GM21367 (cell line): ENCODE data around the gene AIG1.
"Not testable (repeated sequence)": the region's sequence is repeated elsewhere in the genome, so short reads cannot be mapped to it uniquely, and the experiment has no call there.

Source experiments
- ATAC-seq: cut with Tn5 transposase; IDR thresholded peaks from one replicate; pipeline ENCODE4 v1.9.1; 2021; ENCODE audit not compliant: unreplicated experiment

AIG1 gene

GRCh38 chr6:143223895-143224294 lies 163.2 kb downstream of the AIG1 start:
- no peak for ATAC-seq

GRCh38 chr6:143224516-143224915 lies 163.8 kb downstream of the AIG1 start:
- no peak for ATAC-seq

GRCh38 chr6:143225929-143226328 lies 165.2 kb downstream of the AIG1 start:
- ATAC-seq: no peak

DNA sequence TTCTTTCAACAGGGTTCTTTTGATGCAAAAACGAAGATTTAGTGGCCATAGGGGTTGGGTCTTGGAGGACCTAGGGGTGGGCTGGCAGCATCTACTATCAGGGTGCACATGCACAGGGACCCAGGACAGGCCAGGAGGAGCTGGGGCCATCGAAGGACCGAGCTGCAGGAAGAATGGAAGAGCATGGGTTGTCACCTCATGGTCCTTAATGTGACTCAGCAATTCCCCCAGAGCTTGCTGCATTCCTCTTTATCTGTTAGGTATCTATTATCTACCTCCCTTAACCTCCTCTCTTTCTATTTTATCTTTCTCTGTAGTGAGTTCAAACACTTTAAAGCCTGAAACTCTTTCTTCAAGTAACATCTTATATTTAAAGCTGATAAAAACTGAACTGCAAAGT lies 167.0 kb downstream of the AIG1 start:
- no peak for ATAC-seq

DNA sequence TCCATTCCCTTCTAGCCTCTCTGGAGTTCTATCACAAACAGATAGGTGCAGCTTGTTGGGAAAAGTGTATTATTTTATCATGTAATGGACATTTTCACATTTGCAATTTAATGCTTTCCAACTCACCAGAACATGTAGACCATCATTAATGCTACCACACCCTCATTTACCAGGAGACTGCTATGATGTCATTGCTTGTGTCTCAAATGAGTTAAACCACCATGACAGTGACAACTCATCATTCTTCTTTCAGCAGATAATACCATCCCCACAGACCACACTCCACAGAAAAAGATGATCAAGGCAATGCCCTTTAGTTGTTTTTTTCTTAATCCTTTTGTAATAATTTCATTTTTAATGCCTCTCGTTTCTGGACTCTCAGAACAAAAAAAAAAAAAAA lies 168.7 kb downstream of the AIG1 start:
- no peak for ATAC-seq

DNA sequence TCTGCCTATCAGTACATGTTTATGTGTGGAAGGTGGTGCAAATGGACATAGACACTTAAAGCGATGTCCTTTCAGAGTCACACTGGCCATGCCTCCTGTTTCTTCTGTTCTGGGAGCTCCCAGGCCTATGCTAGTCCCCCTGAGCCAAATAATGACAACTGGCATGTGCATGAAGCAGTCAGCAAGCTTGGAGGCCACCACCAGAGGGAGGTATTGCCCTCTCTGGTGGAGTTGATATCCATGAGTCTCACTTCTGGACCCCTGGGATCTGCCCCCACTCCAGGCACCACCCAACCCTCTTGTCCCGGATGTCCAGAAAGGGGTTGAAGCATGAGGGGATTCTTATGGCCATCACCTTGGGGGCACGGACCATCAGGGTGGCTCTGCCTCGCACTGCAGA lies 172.2 kb downstream of the AIG1 start:
- ATAC-seq: peak; percentile 53

- ATAC-seq: no peak
Measured at GRCh38 chr6:143233554-143234285, 173.0 kb downstream of the AIG1 start.

- no peak for ATAC-seq
Measured at GRCh38 chr6:143234734-143235133, 174.0 kb downstream of the AIG1 start.

- ATAC-seq: no peak
Measured at GRCh38 chr6:143236151-143236798, 175.6 kb downstream of the AIG1 start.

GRCh38 chr6:143238306-143238705 lies 177.6 kb downstream of the AIG1 start:
- ATAC-seq: no peak

DNA sequence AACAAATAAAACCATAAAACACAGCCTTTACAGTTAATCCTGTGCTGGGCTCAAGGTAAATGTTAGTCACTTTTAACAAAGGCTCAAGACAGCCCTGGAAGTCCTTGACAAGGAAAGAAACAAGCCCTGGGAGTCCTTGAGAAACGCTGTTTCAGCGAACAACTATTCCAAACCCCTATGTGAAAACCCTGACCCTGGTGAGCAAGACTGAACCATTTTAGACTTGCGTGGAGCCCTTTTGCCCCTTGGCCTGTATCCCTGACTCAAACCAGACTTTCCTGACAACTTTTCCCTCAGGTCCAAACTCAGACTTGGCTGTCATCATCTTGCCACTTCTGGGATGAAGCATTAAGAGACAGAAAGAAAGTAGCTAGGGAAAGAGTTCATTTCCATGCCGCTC lies 180.4 kb downstream of the AIG1 start:
- ATAC-seq: no peak

GRCh38 chr6:143241911-143242310 lies 181.2 kb downstream of the AIG1 start:
- no peak for ATAC-seq

- no peak for ATAC-seq
Measured at GRCh38 chr6:143243786-143244185, 183.1 kb downstream of the AIG1 start.

DNA sequence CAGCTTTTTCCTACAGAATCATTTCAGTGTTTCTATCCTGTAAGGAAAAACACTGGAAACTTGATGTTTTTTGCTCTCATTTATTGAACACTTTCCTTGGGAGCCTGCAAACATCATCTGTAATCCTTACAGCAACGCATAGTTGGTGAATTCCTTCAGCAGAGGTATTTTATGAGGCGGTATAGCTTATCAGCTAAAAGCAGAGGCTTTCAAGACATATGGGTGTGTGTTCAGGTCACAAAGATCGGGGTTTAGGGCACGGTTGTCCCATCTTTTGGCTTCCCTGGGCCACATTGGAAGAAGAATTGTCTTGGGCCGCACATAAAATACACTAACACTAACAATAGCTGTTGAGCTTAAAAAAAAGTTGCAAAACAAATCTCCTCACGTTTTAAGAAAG lies 185.0 kb downstream of the AIG1 start:
- no peak for ATAC-seq

DNA sequence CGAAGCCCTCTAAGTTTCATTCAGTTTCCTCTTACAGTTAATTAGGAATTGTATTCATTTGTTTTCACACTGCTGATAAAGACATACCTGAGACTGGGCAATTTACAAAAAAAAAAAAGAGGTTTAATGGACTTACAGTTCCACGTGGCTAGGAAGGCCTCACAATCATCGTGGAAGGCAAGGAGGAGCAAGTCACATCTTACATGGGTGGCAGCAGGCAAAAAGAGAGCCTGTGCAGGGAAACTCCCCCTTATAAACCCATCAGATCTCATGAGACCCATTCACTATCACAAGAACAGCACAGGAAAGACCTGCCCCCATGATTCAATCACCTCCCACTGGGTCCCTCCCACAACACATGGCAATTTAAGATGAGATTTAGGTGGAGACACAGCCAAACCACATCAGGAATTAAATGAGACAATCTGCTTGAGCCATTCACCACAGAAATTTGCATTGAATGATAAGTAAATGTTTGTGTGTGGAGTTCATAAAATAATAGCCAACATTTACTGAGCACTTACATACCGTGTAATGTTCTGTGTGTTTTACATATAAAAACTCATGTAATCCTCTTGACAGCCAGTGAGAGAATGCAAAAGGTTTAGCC lies 185.6 kb downstream of the AIG1 start:
- not testable (repeated sequence) for ATAC-seq

DNA sequence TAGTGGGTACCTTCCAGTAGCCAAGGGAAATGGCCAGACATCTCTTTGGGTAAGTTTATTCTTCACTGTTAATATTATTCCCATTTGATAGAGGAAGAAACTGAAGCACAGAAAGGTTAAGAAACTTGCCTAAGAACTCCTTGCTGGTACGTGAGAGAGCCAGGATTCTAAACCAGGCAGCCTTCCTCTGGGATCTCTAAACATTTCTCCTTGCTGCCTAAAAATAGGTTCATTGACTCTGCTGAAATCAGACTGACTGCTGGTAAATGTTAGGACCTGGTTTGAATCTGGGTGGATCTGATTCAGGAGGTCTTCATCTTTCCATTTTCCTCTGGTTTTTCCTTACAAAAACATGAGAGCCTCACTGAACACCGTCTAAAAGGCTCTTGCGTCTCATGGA lies 186.9 kb downstream of the AIG1 start:
- no peak for ATAC-seq

DNA sequence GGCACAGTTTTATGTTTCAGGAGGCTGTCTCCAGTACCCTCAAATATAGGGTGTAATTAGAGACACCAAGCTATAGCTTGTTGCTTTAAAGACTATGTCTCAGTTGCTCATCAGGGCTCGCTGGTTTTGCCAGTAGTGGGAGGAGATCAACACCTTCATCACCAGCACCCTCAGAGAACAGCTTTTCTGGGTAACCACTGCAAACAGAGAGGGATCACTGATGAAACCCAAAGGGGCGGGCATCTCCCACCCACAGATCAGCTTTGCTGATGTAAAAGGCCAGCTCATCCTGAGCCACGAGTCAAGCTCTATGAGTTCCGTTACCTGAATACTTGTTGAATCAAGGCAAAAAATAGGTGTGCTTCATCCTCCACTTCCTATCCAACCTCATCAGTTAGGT lies 187.7 kb downstream of the AIG1 start:
- no peak for ATAC-seq

DNA sequence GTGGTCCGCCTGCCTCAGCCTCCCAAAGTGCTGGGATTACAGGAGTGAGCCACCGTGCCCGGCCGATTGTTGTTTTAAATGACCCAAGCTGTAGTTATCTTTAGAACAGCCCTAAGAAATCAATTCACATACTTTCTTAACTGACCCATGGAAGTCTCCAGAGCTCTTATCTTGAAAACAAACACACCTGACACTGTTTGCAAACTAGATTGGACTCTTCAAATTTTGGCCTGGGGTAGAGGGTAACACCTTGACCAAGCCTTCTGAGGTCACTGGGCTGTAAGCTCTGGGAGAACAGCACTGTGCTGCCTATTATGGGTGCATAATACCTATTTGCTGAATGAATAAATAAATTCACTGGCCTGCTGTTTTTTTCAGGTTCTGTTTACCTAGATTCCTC lies 190.6 kb downstream of the AIG1 start:
- ATAC-seq: no peak

GRCh38 chr6:143252961-143253360 lies 192.3 kb downstream of the AIG1 start:
- ATAC-seq: no peak

DNA sequence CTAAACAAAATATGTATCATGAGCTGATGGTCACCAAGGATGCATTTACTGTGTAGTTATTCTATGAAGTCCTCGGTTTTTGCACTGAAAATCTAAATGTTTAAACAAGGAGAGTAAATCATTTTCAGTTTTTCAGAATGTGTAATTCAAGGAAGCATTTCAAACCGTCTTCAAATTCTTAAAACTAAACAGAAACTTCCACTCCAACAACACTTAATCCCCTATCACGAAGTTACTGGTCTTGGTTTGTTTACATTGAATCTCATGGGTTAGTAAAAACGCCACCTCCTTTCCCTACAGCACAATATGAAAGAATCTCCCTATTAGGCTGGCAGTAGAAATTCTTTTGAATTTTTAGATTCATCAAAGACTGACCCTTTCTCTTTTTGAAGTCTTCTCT lies 192.9 kb downstream of the AIG1 start:
- ATAC-seq: no peak

GRCh38 chr6:143258945-143259344 lies 198.3 kb downstream of the AIG1 start:
- no peak for ATAC-seq

DNA sequence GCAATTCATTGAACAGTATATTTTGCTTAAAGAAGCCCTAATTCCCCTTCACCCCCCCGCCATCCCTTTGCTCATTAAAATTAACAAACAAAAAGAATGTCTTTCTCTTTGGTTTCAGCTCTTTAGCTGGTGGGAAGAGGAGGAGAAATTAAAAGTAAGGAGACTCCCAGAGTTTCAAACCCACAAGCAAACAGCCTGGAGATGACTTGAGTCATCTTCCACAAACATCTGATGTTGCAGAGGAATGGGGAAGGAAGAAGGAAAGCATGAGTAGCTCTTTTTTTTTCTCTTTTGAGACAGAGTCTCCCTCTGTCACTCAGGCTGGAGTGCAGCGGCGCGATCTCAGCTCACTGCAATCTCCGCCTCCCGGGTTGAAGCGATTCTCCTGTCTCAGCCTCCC lies 200.2 kb downstream of the AIG1 start:
- ATAC-seq: no peak
